ENCODE results near the gene ABHD17A.

DNA sequence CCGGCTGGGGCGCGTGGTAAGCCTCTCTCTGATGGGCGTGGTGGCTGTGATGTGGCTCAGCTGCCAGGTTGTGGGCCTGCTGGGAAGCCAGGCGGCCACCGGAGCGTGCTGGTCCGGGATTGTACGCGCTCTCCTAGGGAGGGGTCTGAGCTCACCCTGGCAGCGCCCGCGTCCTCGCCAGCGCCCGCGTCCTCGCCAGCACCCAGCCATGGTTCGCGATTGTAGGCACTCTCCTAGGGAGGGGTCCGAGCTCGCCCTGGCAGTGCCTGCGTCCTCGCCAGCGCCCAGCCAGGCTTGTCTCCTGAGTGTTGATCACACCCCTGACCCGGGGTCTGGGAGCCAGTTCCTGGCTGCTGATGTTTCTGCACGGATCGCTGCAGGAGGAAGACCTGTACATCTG, 33.7 kb upstream of the ABHD17A start:
- TF ChIP-seq POLR2A (IDR thresholded peaks at IDR 0.05; ENCODE audit: borderline replicate concordance, extremely low read depth, insufficient read depth, insufficient read length) (no peak), FOSL1 (IDR thresholded peaks at IDR 0.05; ENCODE audit: low read depth) (no peak)
- TF ChIP-seq, protein P1, sequence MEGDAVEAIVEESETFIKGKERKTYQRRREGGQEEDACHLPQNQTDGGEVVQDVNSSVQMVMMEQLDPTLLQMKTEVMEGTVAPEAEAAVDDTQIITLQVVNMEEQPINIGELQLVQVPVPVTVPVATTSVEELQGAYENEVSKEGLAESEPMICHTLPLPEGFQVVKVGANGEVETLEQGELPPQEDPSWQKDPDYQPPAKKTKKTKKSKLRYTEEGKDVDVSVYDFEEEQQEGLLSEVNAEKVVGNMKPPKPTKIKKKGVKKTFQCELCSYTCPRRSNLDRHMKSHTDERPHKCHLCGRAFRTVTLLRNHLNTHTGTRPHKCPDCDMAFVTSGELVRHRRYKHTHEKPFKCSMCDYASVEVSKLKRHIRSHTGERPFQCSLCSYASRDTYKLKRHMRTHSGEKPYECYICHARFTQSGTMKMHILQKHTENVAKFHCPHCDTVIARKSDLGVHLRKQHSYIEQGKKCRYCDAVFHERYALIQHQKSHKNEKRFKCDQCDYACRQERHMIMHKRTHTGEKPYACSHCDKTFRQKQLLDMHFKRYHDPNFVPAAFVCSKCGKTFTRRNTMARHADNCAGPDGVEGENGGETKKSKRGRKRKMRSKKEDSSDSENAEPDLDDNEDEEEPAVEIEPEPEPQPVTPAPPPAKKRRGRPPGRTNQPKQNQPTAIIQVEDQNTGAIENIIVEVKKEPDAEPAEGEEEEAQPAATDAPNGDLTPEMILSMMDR (IDR thresholded peaks at IDR 0.05 in 2 of 3, conservative IDR thresholded peaks at IDR 0.05 in 1 of 3; ENCODE audit: borderline replicate concordance in 1 of 3, insufficient read depth in 1 of 3, low read depth in 2 of 3, low read length in 2 of 3), result no peak
